A549 (cell line): ENCODE results near the gene SMIM44. TPM values are rescaled to one million over a fixed set of nuclear protein-coding genes. Genes with fewer than 3 reads are reported as not detected.

Experiments
- ATAC-seq, 2 experiments: fragments of 200-7000 bp in 1 of 2; fragments of >200 bp in 1 of 2; cut with Nextera tagmentation in 1 of 2; cut with Tn5 transposase in 1 of 2; 3 replicates each; pipeline versions ENCODE4 v1.8.0 to v1.9.1; 2018 to 2020; ENCODE audit warnings: mild to moderate bottlenecking in 1 of 2, moderate library complexity in 1 of 2
- CTCF ChIA-PET: fragments of 300-600 bp; sonication (Branson Sonifier 250); formaldehyde crosslinking; extraction: SDS; loops from one replicate; lab custom pipeline; 2021; ENCODE audit warnings: antibody characterized with exemption, inconsistent platforms; lab: Yijun Ruan, JAX
- POLR2A ChIA-PET: fragments of 350-600 bp; formaldehyde crosslinking; extraction: SDS; loops from one replicate; lab custom pipeline; 2021; ENCODE audit warnings: antibody characterized with exemption, inconsistent platforms; lab: Yijun Ruan, JAX
- DNase-seq, 2 experiments: peaks; one replicate each; pipeline versions ENCODE4 v3.0.0 to v3.0.0-alpha.2; 2011 to 2016; ENCODE audit warnings: low read depth in 1 of 2, low spot score in 1 of 2
- FAIRE-seq: peaks from 2 replicates; lab custom pipeline; 2011; peaks lifted over from hg19 to GRCh38; lab: Jason Lieb, UNC
- H3K27ac ChIP-seq, 2 experiments: fragments of >200 bp; sonication (Bioruptor Twin); formaldehyde crosslinking; 3 replicates each; pipeline ENCODE4 v1.5.1; 2016 to 2017
- H3K4me1 ChIP-seq: fragments of >200 bp; sonication (Bioruptor Twin); formaldehyde crosslinking; 3 replicates; pipeline ENCODE4 v1.6.1; 2016
- H3K4me2 ChIP-seq: fragments of >200 bp; sonication (Bioruptor Twin); formaldehyde crosslinking; 3 replicates; pipeline ENCODE4 v1.6.1; 2016
- H3K4me3 ChIP-seq: fragments of >200 bp; sonication (Bioruptor Twin); formaldehyde crosslinking; 3 replicates; pipeline ENCODE4 v1.5.1; 2016
- H3K9me3 ChIP-seq: fragments of >200 bp; sonication (Bioruptor Twin); formaldehyde crosslinking; 3 replicates; pipeline ENCODE4 v1.6.1; 2016
- CBX2 ChIP-seq: fragments of 200-600 bp; sonication (generic); IDR thresholded peaks from 2 replicates; pipeline ENCODE4 v1.6.1; 2016; ENCODE audit warnings: low read depth, mild to moderate bottlenecking, borderline replicate concordance
- CEBPB ChIP-seq, 2 experiments: fragments of >200 bp in 1 of 2; sonication (Bioruptor Twin) in 1 of 2; formaldehyde crosslinking in 1 of 2; IDR thresholded peaks; 2 replicates each; pipeline ENCODE4 v1.6.1; 2012 to 2016
- CHD2 ChIP-seq: fragments of 150-350 bp; IDR thresholded peaks from 2 replicates; pipeline ENCODE4 v1.6.1; 2014; ENCODE audit warnings: low read length; ENCODE audit not compliant: partially characterized antibody
- EHMT2 ChIP-seq: fragments of 200-600 bp; sonication (generic); IDR thresholded peaks from 2 replicates; pipeline ENCODE4 v1.6.1; 2016; ENCODE audit warnings: antibody characterized with exemption, low read depth, mild to moderate bottlenecking, moderate library complexity
- JUNB ChIP-seq: fragments of >200 bp; sonication (Bioruptor Twin); formaldehyde crosslinking; IDR thresholded peaks from 2 replicates; pipeline ENCODE4 v1.6.1; 2016
- KDM1A ChIP-seq: fragments of 200-600 bp; sonication (generic); IDR thresholded peaks from 2 replicates; pipeline ENCODE4 v1.6.1; 2016; ENCODE audit warnings: low read depth, mild to moderate bottlenecking
- MAZ ChIP-seq: fragments of 150-350 bp; IDR thresholded peaks from 2 replicates; pipeline ENCODE4 v1.6.1; 2014; ENCODE audit warnings: antibody characterized with exemption, low read depth, low read length, borderline replicate concordance
- NFE2L2 ChIP-seq: fragments of 150-350 bp; conservative IDR thresholded peaks from 2 replicates; pipeline ENCODE4 v1.6.1; 2014; ENCODE audit warnings: low read length
- POLR2AphosphoS2 ChIP-seq: conservative IDR thresholded peaks from 2 replicates; pipeline ENCODE4 v1.6.1; 2012; ENCODE audit warnings: low read length, improper control_type of control experiment, inconsistent platforms
- RAD21 ChIP-seq, 2 experiments: fragments of >200 bp in 1 of 2; sonication (Bioruptor Twin) in 1 of 2; formaldehyde crosslinking in 1 of 2; IDR thresholded peaks in 1 of 2; conservative IDR thresholded peaks in 1 of 2; 2 replicates in 1 of 2; 3 replicates in 1 of 2; pipeline ENCODE4 v1.6.1; 2012 to 2018; ENCODE audit warnings: inconsistent platforms in 1 of 2
- RARB ChIP-seq: fragments of 250-450 bp; sonication (Bioruptor Pico); IDR thresholded peaks from 2 replicates; pipeline ENCODE4 v1.8.0; 2021; ENCODE audit warnings: mild to moderate bottlenecking, moderate library complexity
- RCOR1 ChIP-seq: fragments of 150-350 bp; IDR thresholded peaks from 2 replicates; pipeline ENCODE4 v1.6.1; 2014; ENCODE audit warnings: antibody characterized with exemption, low read length, low read depth
- RFX5 ChIP-seq: fragments of 450-650 bp; IDR thresholded peaks from 2 replicates; pipeline ENCODE4 v1.7.1; 2014; ENCODE audit warnings: antibody characterized with exemption, mild to moderate bottlenecking, moderate library complexity
- SMC3 ChIP-seq: fragments of >200 bp; sonication (Bioruptor Twin); formaldehyde crosslinking; IDR thresholded peaks from 3 replicates; pipeline ENCODE4 v1.6.1; 2018; ENCODE audit warnings: inconsistent platforms
- SREBF2 ChIP-seq: fragments of 450-650 bp; IDR thresholded peaks from 2 replicates; pipeline ENCODE4 v1.6.1; 2014; ENCODE audit warnings: mild to moderate bottlenecking, moderate library complexity
- ZSCAN20 ChIP-seq: fragments of 250-450 bp; sonication (Bioruptor Pico); IDR thresholded peaks from 2 replicates; pipeline ENCODE4 v1.8.0; 2022; ENCODE audit warnings: mild to moderate bottlenecking, moderate library complexity
- WGBS: methylation state at CpG from one replicate; pipeline ENCODE4 v1.1.6; 2017; ENCODE audit errors: missing lambda C conversion rate; 5-methylcytosine and 5-hydroxymethylcytosine counted together
- polyA plus RNA-seq, 4 experiments: library from polyadenylated mRNA; depleted of rRNA in 3 of 4; stranded (reverse); fragments of >200 nt; fragmentation: RNase III in 1 of 4; extraction: RNeasy Plus Mini Kit Qiagen cat#74134 plus additional on column Dnase treatment in 1 of 4; gene quantifications; 2 replicates in 3 of 4; 3 replicates in 1 of 4; pipeline ENCODE4 v1.2.3, GENCODE V29; 2011 to 2017
- TF ChIP-seq, protein P1 (sequence below): fragments of >200 bp; sonication (Bioruptor Twin); formaldehyde crosslinking; IDR thresholded peaks from 2 replicates; pipeline ENCODE4 v1.6.1; 2016
- TF ChIP-seq, protein P2 (sequence below): fragments of 250-450 bp; sonication (Bioruptor Pico); IDR thresholded peaks from 2 replicates; pipeline ENCODE4 v1.5.0; 2020; ENCODE audit warnings: low read depth, mild to moderate bottlenecking, moderate library complexity
- TF ChIP-seq, protein P3 (sequence below): IDR thresholded peaks from 2 replicates; pipeline ENCODE4 v1.6.1; 2012; ENCODE audit warnings: low read depth, borderline replicate concordance
- TF ChIP-seq, protein P4 (sequence below): fragments of 200-600 bp; sonication (generic); IDR thresholded peaks from 2 replicates; pipeline ENCODE4 v1.6.1; 2016; ENCODE audit warnings: antibody characterized with exemption, mild to moderate bottlenecking, moderate library complexity

The SMIM44 gene
- polyA plus RNA-seq, 2 of the 4 experiments (the other 2 are of a cell fraction), result not detected

DNA sequence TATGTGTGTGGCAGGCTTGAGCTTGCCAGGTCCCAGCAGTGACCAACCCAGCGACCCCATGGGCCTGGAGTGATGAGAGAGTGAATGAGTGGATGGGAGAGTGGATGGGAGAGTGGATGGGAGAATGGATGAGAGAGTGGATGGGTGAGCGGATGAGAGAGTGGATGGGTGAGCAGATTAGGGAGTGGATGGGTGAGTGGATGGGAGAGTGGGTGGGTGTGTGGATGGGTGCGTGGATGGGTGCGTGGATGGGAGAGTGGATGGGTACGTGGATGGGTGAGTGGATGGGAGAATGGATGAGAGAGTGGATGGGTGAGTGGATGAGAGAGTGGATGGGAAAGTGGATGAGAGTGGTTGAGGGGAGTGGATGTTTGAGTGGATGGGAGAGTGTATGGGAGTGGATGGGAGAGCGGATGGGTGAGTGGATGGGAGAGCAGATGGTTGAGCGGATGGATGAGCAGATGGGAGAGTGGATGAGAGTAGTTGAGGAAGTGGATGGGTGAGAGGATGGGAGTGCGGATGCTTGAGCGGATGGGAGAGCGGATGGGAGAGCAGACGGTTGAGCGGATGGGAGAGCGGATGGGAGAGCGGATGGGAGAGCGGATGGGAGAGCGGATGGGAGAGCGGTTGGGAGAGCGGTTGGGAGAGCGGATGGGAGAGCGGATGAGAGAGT lies 45.4 kb upstream of the SMIM44 start (continued):
- TF ChIP-seq, protein P1, sequence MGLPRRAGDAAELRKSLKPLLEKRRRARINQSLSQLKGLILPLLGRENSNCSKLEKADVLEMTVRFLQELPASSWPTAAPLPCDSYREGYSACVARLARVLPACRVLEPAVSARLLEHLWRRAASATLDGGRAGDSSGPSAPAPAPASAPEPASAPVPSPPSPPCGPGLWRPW, result no peak
- TF ChIP-seq RAD21 (conservative IDR thresholded peaks at IDR 0.05 in 1 of 2, IDR thresholded peaks at IDR 0.05 in 1 of 2) (no peak), CBX2 (no peak), MAZ (no peak)
- TF ChIP-seq, protein P2, sequence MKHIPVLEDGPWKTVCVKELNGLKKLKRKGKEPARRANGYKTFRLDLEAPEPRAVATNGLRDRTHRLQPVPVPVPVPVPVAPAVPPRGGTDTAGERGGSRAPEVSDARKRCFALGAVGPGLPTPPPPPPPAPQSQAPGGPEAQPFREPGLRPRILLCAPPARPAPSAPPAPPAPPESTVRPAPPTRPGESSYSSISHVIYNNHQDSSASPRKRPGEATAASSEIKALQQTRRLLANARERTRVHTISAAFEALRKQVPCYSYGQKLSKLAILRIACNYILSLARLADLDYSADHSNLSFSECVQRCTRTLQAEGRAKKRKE, result no peak

DNA sequence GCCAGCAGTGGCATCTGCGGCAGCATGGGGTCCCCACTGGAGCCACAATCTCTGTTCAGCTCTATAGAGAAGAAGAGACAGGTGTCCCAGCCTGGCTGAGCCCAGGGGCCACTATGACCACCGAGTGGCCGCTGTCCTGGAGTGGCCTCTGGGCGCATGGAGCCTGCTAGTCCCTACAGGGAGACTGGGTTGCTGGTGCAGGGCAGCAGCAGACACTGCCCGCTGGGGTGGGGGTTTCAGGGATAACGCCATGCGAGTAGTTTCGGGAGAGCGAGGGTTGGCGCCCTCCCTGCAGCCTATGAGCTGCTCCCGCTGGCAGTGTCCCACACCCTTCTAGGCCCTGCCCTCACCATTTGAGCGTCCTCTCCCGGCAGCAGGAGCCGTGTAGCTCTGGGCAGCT lies 44.8 kb upstream of the SMIM44 start:
- TF ChIP-seq EHMT2 (no peak), SMC3 (no peak), CHD2 (no peak), CEBPB (IDR thresholded peaks at IDR 0.05) (no peak), ZSCAN20 (no peak), KDM1A (no peak), RFX5 (no peak), JUNB (no peak), POLR2AphosphoS2 (no peak), RARB (CRISPR knock-in tag) (no peak), RCOR1 (no peak), NFE2L2 (no peak), SREBF2 (no peak)
- TF ChIP-seq, protein P2, result no peak
- TF ChIP-seq, protein P3, sequence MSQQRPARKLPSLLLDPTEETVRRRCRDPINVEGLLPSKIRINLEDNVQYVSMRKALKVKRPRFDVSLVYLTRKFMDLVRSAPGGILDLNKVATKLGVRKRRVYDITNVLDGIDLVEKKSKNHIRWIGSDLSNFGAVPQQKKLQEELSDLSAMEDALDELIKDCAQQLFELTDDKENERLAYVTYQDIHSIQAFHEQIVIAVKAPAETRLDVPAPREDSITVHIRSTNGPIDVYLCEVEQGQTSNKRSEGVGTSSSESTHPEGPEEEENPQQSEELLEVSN, result no peak
- TF ChIP-seq, protein P4, sequence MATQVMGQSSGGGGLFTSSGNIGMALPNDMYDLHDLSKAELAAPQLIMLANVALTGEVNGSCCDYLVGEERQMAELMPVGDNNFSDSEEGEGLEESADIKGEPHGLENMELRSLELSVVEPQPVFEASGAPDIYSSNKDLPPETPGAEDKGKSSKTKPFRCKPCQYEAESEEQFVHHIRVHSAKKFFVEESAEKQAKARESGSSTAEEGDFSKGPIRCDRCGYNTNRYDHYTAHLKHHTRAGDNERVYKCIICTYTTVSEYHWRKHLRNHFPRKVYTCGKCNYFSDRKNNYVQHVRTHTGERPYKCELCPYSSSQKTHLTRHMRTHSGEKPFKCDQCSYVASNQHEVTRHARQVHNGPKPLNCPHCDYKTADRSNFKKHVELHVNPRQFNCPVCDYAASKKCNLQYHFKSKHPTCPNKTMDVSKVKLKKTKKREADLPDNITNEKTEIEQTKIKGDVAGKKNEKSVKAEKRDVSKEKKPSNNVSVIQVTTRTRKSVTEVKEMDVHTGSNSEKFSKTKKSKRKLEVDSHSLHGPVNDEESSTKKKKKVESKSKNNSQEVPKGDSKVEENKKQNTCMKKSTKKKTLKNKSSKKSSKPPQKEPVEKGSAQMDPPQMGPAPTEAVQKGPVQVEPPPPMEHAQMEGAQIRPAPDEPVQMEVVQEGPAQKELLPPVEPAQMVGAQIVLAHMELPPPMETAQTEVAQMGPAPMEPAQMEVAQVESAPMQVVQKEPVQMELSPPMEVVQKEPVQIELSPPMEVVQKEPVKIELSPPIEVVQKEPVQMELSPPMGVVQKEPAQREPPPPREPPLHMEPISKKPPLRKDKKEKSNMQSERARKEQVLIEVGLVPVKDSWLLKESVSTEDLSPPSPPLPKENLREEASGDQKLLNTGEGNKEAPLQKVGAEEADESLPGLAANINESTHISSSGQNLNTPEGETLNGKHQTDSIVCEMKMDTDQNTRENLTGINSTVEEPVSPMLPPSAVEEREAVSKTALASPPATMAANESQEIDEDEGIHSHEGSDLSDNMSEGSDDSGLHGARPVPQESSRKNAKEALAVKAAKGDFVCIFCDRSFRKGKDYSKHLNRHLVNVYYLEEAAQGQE, result no peak
- Histone ChIP-seq H3K27ac (no peak overlapping the region), H3K4me1 (no peaks in the 10 kb centered on the region), H3K4me3 (no peak overlapping the region), H3K9me3 (no peaks in the 10 kb centered on the region), H3K4me2 (no peak overlapping the region)
- DNase-seq (no peak), ATAC-seq (no peak), FAIRE-seq (no peak)
- CTCF ChIA-PET, result interaction anchor here (0.6 to 1.2 kb wide), 2 partner anchors 28 to 202 kb away, joined by 3 read pairs; no protein-coding TSS in a partner anchor
- 95% methylated on average over 4 of the region's 14 CpGs for WGBS
- POLR2A ChIA-PET, result no interaction called here
